Small intestine (tissue), 7 donors: ENCODE measurements around the gene ANKRD53. TPM values are rescaled to one million over a fixed set of nuclear protein-coding genes. Genes with fewer than 3 reads are reported as not detected.

Source experiments
- DNase-seq, 2 donors: peaks; one replicate each; pipeline versions ENCODE4 v3.0.0 to v3.0.0-alpha.2; 2013
- FAIRE-seq: peaks from 2 replicates; lab custom pipeline; 2012; peaks lifted over from hg19 to GRCh38; lab: Jason Lieb, UNC
- H3K27ac ChIP-seq, 3 donors: one replicate each; pipeline ENCODE4 v1.5.1; 2013; ENCODE audit warnings: low read length in 2 of 3, mild to moderate bottlenecking in 2 of 3, control low read depth in 1 of 3, inconsistent platforms in 1 of 3, low read depth in 1 of 3, moderate library complexity in 1 of 3
- H3K27me3 ChIP-seq, 3 donors: one replicate each; pipeline ENCODE4 v1.6.1; 2013; ENCODE audit warnings: low read length in 3 of 3, inconsistent platforms in 1 of 3; ENCODE audit not compliant: control insufficient read depth in 3 of 3, insufficient read depth in 3 of 3
- H3K36me3 ChIP-seq, 3 donors: one replicate each; pipeline ENCODE4 v1.6.1; 2013; ENCODE audit warnings: low read length in 3 of 3, inconsistent platforms in 1 of 3, low read depth in 1 of 3, mild to moderate bottlenecking in 1 of 3, moderate library complexity in 1 of 3; ENCODE audit not compliant: control insufficient read depth in 3 of 3, insufficient read depth in 2 of 3
- H3K4me1 ChIP-seq, 3 donors: one replicate each; pipeline ENCODE4 v1.6.1; 2013; ENCODE audit warnings: low read length in 2 of 3, inconsistent platforms in 1 of 3, low read depth in 1 of 3, mild to moderate bottlenecking in 1 of 3, moderate library complexity in 1 of 3; ENCODE audit not compliant: control insufficient read depth in 3 of 3, insufficient read depth in 2 of 3
- H3K4me3 ChIP-seq, 3 donors: one replicate each; pipeline ENCODE4 v1.5.1; 2013; ENCODE audit warnings: low read length in 3 of 3, control low read depth in 1 of 3, inconsistent platforms in 1 of 3, low read depth in 1 of 3, mild to moderate bottlenecking in 1 of 3, moderate library complexity in 1 of 3
- H3K9me3 ChIP-seq, 2 donors: one replicate each; pipeline ENCODE4 v1.6.1; 2013; ENCODE audit warnings: low read depth in 1 of 2, low read length in 1 of 2; ENCODE audit not compliant: control insufficient read depth in 2 of 2, insufficient read depth in 1 of 2
- WGBS, 3 donors: extraction: QIAGEN DNeasy Blood & Tissue Kit; methylation state at CpG; one replicate each; pipeline ENCODE4 v1.1.7; 2013; 5-methylcytosine and 5-hydroxymethylcytosine counted together
- polyA plus RNA-seq, 4 donors: library from polyadenylated mRNA; stranded (reverse) in 3 of 4; unstranded in 1 of 4; fragments of 200-250 nt in 3 of 4; fragments of 120-200 nt in 1 of 4; gene quantifications; one replicate each; pipeline versions ENCODE4 v1.2.1 to v1.2.3, GENCODE V29; 2013
- donor health status: healthy with polysubstance abuse.
- donor health status: control.
- donor health status: control.
- donor health status: Bipolar disorder and iron deficiency.
- donor health status: healthy.

ANKRD53 gene
- polyA plus RNA-seq, 4 donors = 1.7 to 2.4 (median 2.2) TPM

- Histone ChIP-seq H3K27me3 (no peaks in the 10 kb centered on the region), H3K4me1 (peaks cover 0 to 12% (median 12%) of the 10 kb centered on the region in 3 donors), H3K36me3 (peaks cover 6 to 61% (median 9%) of the 10 kb centered on the region in 3 donors), H3K4me3 (no peak overlapping the region), H3K27ac (no peak overlapping the region), H3K9me3 (no peaks in the 10 kb centered on the region)
- no peak for FAIRE-seq
- 89 to 92% (median 90%) methylated on average over 16 of the region's 16 CpGs for WGBS, 3 donors
- no peak for DNase-seq
These were observed 10.6 kb downstream of the ANKRD53 start for GRCh38 chr2:70988726-70989648.

DNA sequence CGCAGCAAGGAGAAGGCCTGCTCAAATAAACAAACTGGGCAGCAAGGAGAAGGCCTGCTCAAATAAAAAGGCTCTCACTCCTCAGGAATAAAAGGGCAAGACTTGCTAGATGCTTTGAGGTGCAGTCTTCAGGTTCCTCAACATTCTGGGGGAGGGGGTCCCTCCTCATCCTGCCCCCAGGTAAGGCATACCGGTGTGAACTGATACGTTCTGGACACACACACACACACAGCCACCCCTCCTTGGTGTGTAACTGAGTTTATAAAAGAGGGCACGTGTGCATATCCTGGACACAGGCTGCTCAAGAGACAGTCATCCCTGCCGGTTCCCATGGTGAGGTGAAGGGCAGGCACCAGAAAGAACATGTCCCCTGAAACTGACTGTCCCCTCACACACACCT is 11.8 kb downstream of the ANKRD53 start:
- Histone ChIP-seq H3K27ac (no peak overlapping the region), H3K36me3 (peaks cover 6 to 55% (median 9%) of the 10 kb centered on the region in 3 donors), H3K9me3 (no peaks in the 10 kb centered on the region), H3K4me3 (no peak overlapping the region), H3K4me1 (peaks cover 0 to 13% (median 12%) of the 10 kb centered on the region in 3 donors), H3K27me3 (no peaks in the 10 kb centered on the region)
- FAIRE-seq (no peak), DNase-seq (no peak)
- 71 to 82% (median 79%) methylated on average over 5 of the region's 5 CpGs for WGBS, 3 donors

DNA sequence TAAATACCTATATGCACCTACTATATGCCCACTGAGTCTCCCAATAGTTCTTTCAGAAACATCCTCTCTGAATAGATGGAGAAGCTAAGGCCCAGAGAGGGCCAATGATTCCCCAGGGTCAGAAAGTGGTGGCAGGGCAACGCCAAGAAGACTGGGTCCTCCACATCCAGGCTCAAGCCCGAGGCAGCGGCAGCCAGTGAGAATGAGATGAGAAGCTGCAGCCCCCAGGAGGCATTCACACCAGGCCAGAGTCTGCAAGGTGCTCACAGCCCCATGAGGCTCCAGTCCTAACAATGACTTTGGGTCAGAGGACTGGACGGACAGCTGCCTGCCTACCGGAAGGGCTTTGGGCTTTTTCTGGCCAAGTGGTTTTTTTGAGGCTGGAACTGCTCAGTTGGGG is 12.7 kb downstream of the ANKRD53 start:
- FAIRE-seq (no peak), DNase-seq (no peak)
- Histone ChIP-seq H3K36me3 (peaks cover 6 to 47% (median 9%) of the 10 kb centered on the region in 3 donors), H3K9me3 (no peaks in the 10 kb centered on the region), H3K4me3 (no peak overlapping the region), H3K4me1 (peaks cover 0 to 15% (median 12%) of the 10 kb centered on the region in 3 donors), H3K27ac (no peak overlapping the region), H3K27me3 (no peaks in the 10 kb centered on the region)
- 83 to 95% (median 92%) methylated on average over 5 of the region's 5 CpGs for WGBS, 3 donors

DNA sequence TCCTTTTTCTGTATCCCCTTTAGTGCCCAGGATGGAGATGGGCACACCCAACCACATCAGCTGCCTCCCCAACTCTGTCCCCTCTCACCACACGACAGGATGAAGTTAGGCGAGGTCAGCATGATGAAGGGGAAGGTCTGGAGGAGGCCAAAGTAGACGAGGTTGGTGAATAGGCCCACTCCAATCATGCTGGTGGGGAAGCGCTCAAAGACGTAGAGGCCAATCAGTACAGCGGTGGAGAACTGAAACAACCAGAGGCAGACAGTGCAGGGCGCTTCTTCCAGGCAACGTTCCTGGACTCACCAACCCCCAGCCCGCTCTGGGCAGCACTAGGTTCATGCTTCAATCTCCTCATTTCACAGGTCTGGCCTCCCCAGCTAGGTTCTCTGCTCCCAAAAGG is 13.3 kb downstream of the ANKRD53 start:
- no peaks in the 10 kb centered on the region for H3K27me3 ChIP-seq
- DNase-seq = no peak
- H3K27ac ChIP-seq = no peak overlapping the region
- H3K4me1 ChIP-seq = peaks cover 0 to 15% (median 12%) of the 10 kb centered on the region in 3 donors
- WGBS, 3 donors = 83 to 91% (median 90%) methylated on average over 9 of the region's 9 CpGs
- H3K36me3 ChIP-seq = peaks cover 6 to 43% (median 6%) of the 10 kb centered on the region in 3 donors
- FAIRE-seq = no peak
- no peaks in the 10 kb centered on the region for H3K9me3 ChIP-seq
- no peak overlapping the region for H3K4me3 ChIP-seq

DNA sequence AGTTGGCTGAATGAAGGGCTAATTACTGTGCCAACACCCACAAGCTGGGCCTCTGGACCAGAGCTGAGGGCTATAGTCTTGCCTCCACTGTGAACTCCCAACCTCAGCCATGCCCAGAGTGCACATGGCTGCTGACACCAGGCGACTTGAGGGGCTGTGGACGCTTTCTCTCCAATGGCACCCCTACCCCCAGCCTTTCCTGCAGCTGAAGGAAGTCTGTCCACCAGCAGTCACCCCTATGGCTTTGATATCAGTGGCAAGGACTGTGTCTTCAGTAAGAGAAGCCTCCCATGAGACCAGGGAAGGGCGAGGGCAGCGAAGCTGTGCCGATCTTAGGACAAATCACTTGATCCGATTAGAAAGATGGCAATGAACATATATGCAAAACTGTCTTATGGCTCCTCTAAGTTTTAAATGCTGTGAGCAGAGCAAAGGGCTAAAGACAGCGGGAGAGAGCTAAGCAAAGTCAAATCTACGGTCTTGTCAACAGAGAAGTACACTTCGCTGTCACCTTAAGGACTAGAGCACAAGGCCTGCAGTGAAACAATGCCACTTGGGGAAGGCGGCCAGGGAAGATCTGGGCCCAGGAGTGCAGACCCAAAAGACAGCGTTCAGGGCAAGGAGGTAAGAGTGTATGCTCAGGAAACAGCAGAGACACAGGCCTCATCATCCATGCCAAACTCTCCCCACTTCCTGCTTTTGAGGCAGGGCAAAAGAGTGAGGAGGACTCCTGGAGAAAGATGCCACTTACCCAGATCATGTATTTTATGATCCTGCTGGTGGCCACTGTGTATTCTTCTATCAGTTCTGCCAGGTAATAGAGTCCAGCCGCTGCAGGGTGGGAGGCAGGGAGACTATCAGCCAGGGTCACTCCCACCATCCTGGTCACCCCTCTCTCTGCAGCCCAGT is 14.8 kb downstream of the ANKRD53 start:
- DNase-seq (no peak), FAIRE-seq (no peak)
- WGBS, 3 donors = 85 to 89% (median 87%) methylated on average over 12 of the region's 12 CpGs
- Histone ChIP-seq H3K4me1 (peaks cover 0 to 15% (median 12%) of the 10 kb centered on the region in 3 donors), H3K27ac (no peak overlapping the region), H3K9me3 (no peaks in the 10 kb centered on the region), H3K27me3 (no peaks in the 10 kb centered on the region), H3K4me3 (peak overlapping the region in 2 of 3 donors; percentile 56 to 74), H3K36me3 (peaks cover 3 to 32% (median 6%) of the 10 kb centered on the region in 3 donors)

DNA sequence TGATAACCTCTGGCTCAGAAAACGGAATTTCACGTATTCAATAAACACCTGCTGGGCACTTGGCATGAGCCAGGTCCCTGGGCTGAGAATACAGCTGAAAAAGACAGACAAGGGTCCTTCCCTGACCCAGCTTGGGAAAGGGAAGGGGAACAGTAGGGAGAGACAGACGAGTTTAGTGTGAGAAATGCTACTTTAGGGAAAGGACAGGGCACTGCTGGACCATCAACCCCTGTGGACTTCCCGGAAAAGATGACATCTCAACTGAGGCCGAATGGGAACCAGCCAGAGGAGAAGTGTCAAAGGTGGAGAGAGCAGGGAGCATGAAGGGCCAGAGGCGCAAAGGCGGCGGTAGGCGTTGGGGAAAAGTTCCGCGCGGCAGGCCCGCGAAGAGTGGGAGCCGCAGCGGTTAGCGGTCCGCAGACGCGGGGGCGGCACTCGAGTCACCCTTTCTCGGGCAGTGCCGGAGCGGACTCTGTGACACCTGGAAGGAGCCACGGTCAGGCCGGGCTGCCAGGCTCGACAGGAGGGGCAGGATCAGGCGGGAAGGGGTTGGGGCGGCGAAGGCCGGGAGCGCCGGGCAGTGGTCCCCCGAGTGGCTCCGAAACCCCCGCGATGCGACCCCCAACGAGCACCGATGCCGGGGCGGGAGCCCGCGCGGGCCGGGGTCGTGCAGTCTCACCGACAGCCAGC is 15.7 kb downstream of the ANKRD53 start:
- FAIRE-seq (no peak), DNase-seq (peak; percentile 28 to 53)

GRCh38 chr2:70994699-70995425 is 16.4 kb downstream of the ANKRD53 start, which contains the start of gene TEX261:
Gene TEX261, minus strand, starts transcription at chr2:70994873. Its CDS starts 116 bp downstream, at chr2:70994757.
- no peak for FAIRE-seq
- Histone ChIP-seq H3K9me3 (no peaks in the 10 kb centered on the region), H3K27me3 (no peaks in the 10 kb centered on the region), H3K36me3 (peaks cover 0 to 20% (median 3%) of the 10 kb centered on the region in 3 donors), H3K4me1 (peaks cover 0 to 22% (median 12%) of the 10 kb centered on the region in 3 donors), H3K27ac (peak within 1 kb of the TSS; percentile 48 to 85 (median 72)), H3K4me3 (peak within 1 kb of the TSS; percentile 74 to 95 (median 86))
- DNase-seq = peak; percentile 85 to 96
- WGBS, 3 donors = 0 to 1% (median 0%) methylated on average over 31 to 65 of the region's 65 CpGs

More for the DNA sequence above, 15.7 kb downstream of the ANKRD53 start:
- Histone ChIP-seq H3K9me3 (no peaks in the 10 kb centered on the region), H3K27ac (peak overlapping the region in 2 of 3 donors; percentile 53 to 85), H3K27me3 (no peaks in the 10 kb centered on the region), H3K4me3 (peak overlapping the region; percentile 56 to 95 (median 74)), H3K4me1 (peaks cover 0 to 15% (median 12%) of the 10 kb centered on the region in 3 donors), H3K36me3 (peaks cover 0 to 23% (median 3%) of the 10 kb centered on the region in 3 donors)
- WGBS, 3 donors = 0 to 1% (median 1%) methylated on average over 21 to 49 of the region's 49 CpGs
